IPS-18c (cell line): ENCODE results near the gene TUBA3E.
"Not testable (repeated sequence)": the region's sequence is repeated elsewhere in the genome, so short reads cannot be mapped to it uniquely, and the experiment has no call there.

Experiments
- H3K4me3 ChIP-seq: 2 replicates; pipeline ENCODE4 v1.7.0; 2013; ENCODE audit warnings: low read depth, mild to moderate bottlenecking, low read length, moderate library complexity; ENCODE audit not compliant: insufficient read depth
- H3K9me3 ChIP-seq: one replicate; pipeline ENCODE4 v1.6.1; 2013; ENCODE audit warnings: mild to moderate bottlenecking, low read length, moderate library complexity; ENCODE audit not compliant: control insufficient read depth, insufficient read depth

TUBA3E gene

DNA sequence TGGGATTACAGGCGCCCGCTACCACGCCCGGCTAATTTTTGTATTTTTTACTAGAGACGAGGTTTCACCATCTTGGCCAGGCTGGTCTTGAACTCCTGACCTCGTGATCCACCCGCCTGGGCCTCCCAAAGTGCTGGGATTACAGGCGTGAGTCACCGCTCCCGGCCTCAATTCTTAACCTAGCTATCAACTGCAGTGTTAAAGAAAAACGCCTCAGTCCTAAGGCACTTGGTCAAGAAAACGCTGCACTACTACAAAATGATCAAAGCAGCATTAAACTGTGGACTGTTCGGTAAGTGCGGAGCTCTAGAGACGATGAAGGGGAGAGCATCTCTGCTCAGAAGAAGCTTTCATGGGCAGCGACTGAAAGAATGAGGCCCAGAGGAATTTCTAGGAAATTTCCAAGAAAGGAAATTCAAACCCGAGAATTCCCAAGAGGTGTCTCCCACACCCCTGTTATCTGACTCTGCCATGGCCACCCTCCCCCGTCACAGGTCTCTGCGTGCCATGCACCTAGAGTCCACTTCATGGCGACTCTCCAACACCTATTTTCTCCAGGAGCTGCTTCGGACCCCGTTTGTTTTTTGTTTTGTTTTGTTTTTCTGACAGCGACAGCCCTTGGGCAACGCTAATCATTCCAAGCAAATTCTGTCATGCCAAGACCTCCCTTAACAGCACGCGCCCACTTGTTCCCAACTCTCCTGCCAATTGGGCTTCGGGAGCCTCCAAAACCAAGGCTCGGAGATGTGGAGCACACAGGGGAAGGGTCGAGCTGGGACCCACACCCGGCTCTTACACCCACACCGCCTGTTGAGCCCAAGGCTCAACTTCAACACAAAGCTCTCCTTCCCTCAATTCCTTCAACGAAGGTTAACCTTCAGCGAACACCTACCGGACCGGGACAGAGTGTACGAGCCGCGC lies 17.6 kb downstream of the TUBA3E start:
- not testable (repeated sequence) for H3K9me3 ChIP-seq
- H3K4me3 ChIP-seq: peak overlapping the region; percentile 98

DNA sequence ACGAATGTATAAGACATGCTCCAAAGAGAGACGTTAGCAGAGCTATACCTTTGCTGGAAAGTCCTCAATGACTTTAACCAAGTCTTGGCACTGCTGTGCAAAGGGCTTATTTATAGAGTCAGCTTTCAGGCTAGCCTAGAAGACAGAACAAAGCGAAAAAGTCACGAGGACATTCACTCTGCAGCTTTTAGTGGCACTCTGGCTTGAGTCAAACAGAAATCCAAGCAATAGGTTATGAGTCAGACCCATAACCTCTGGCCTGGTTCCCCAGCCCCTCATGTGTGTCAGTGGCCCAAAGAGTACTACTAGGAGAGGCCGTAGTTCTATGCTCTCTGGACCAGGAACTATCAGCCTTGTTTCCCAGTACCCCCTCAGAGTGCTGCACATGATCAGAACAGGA lies 23.4 kb downstream of the TUBA3E start:
- H3K4me3 ChIP-seq, H3K9me3 ChIP-seq: not testable (repeated sequence)

DNA sequence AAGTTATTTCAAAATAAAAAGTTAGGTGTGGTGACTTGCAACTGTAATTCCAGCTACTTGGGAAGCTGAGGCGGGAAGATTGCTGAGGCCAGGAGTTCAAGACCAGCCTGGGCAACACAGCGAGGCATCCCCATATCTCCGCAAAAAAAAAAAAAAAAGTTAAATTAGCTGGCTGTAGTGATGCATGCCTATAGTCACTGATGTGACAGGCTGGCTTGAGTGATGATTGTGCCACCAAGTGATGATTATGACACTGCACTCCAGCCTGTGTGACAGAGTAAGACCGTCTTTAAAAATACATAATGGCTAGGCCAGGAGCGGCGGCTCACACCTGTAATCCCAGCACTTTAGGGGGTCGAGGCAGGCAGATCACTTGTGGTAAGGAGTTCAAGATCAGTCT lies 28.3 kb downstream of the TUBA3E start:
- Histone ChIP-seq H3K4me3 (no peak overlapping the region), H3K9me3 (no peaks in the 10 kb centered on the region)

DNA sequence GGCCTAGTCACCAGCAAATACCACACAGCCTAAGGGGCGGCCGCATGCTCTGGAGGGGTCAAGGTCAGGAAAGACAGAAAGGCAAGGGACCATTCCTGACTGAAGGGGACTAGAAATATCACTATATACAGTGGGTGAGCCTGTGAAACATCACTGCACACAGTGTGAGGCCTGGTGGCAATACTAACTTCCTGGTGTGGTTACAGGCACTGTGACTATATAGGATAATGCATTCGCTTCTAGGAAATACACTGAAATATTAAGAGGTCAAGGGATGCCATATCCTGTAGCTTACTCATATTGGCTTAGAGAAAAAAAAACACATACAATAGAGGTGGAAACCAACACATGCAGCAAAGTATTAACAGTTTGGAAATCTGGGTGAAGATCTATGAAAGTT lies 29.1 kb downstream of the TUBA3E start:
- H3K4me3 ChIP-seq, H3K9me3 ChIP-seq: not testable (repeated sequence)

DNA sequence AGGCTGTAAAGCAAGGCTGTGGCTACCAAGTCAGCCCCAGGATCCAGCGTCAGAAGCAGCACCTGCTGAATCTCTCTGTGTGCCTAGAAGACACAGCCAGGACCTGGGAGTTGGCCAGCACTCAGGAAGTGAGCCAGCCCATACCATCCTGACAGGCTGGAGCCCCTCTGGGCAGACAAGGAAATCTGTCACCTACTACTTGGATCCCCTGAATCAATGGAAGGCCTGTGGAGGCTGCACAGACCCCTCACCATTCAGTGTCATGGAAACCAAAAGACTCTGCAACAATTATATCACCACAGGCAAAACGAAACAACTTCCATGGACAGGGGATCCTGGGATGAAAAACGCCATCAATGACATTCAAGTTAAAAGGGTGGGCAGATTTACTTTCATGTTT lies 31.6 kb downstream of the TUBA3E start:
- H3K9me3 ChIP-seq, H3K4me3 ChIP-seq: not testable (repeated sequence)

DNA sequence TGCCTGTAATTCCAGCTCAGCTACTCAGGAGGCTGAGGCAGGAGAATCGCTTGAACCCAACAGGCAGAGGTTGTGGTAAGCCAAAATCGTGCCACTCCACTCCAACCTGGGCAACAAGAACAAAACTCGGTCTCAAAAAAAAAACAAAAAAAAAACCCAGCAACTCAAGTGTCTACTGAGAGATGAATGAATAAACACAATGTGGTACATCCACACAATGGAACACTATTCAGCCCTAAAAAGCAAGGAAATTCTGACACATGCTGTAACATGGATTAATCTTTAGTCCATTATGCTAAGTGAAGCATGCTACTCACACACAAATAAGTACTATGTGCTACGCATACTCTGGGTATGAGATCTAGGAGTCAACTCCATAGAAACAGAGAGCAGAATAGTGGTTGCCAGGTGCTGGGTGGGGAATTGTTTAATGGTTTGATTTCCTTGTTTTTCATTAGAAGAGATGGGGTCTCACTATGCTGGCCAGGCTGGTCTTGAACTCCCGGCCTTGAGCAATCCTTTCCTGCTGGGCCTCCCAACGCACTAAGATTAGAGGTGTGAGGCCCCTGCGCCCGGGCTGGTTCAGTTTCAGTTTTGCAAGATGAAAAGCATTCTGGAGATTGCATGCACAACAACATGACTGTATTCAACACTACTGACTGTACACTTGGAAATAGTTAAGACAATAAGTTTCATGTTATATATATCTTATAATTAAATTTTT lies 32.8 kb downstream of the TUBA3E start:
- no peak overlapping the region for H3K4me3 ChIP-seq
- no peaks in the 10 kb centered on the region for H3K9me3 ChIP-seq

DNA sequence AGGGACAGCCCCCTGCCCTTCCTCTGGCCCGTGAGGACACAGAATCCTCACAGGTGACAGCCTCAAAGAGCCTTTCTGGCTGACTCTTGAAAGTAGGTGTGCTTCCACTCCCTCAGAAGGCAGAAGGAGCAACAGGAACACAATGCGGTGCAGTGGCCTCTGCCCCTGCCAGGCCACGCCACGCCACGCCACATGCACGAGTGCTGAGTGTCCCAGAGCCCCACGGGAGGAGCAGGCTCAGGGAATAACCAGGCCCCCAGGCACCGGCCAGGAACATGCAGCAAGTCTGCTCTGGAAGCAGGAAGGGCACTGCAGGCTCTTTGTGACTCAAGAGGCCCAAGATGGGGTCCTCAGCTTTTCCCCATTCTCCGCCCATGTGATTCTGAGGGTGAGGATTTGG lies 35.3 kb downstream of the TUBA3E start:
- no peaks in the 10 kb centered on the region for H3K9me3 ChIP-seq
- H3K4me3 ChIP-seq: no peak overlapping the region

DNA sequence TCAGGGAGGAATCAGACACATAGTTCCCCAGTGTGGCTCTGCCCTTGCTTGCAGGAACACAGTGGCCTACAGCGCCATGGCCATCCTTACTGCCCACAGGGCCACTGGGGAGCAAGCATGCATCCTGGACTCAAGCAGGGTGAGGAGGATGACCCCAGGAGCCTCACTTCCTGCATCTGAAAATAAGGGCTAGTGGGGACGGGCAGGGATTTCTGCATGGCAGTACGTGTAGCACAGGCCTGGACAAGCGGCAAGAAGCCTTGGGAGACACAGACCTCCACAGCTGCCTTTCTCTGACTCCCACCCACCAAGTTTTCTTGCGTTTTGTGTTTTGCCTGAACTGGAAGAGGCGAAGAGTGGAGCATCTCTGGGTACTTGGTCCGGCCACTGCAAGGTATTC lies 35.8 kb downstream of the TUBA3E start:
- not testable (repeated sequence) for H3K9me3 ChIP-seq, H3K4me3 ChIP-seq

DNA sequence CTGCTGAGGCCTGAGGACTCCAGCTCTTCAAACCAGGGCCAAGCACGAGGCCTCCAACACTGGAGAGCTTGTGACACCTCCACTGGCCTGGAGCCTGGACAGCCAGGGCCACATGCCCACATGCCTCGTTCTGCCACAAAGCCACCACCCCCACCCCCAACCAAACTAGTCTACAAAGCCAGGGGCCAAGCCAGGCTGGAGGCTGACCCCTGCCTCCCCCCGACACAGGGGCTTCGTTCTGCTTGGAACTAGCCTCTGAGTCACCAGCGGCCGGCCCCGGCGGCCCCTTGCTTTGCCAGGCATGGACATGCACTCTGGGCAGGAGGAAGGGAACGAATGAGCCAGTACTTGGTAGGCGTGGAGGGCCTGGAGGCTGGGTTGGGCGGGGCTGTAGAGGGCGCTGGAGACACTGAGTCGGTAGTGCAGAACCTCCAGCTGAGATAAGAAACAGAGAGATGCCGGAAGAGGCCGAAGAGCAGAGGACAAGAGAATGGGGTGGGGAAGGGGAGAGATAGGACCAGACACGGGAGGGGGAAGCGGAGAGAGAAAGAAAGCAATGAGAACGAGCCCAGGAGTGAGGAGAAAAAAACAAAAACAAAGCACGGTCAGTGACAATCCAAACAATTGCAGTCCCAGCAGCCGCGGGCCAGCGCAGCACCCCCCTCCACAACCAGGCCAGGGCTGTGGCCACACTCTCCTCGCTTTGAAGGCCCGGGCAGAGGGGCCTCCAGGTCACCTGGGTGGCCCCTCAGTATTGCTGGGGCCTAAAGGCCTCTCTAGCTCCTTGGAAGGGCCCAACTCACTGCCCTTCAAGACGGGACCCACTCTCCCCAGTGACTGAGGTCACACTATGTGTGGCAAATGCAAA lies 37.2 kb downstream of the TUBA3E start:
- H3K9me3 ChIP-seq, H3K4me3 ChIP-seq: not testable (repeated sequence)

DNA sequence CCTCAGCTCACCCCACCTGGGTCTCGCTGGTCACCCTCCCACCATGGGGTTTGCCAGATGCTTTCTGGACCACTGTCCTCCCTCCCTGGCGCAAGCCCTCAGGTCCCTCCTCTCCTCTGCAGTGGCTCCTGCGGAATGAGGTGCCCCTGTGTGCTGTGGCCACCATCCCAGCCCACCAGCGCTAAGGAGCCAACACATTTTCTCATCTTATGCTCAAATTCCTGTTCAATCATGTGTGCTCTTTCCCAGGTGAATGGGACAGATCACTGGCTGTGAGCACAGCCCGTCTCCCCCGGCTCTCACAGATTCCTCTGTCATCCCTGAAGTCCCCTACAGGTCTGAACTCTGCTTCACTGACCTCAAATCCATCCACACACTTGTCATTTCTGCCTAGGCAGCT lies 38.1 kb downstream of the TUBA3E start:
- Histone ChIP-seq H3K9me3 (no peaks in the 10 kb centered on the region), H3K4me3 (no peak overlapping the region)

DNA sequence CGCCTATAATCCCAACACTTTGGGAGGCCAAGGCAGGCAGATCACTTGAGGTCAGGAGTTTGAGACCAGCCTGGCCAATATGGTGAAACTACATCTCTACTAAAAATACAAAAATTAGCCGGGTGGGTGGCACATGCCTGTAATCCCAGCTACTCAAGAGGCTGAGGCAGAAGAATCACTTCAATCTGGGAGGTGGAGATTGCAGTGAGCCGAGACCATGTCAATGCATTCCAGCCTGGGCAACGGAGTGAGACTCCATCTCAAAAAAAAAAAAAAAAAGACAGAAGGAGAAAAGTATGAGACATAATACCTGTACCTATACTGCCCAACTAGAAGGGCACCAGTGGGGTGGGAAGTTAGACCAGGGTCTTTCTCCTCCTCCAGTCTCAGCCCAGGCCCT lies 38.9 kb downstream of the TUBA3E start:
- H3K4me3 ChIP-seq, H3K9me3 ChIP-seq: not testable (repeated sequence)

DNA sequence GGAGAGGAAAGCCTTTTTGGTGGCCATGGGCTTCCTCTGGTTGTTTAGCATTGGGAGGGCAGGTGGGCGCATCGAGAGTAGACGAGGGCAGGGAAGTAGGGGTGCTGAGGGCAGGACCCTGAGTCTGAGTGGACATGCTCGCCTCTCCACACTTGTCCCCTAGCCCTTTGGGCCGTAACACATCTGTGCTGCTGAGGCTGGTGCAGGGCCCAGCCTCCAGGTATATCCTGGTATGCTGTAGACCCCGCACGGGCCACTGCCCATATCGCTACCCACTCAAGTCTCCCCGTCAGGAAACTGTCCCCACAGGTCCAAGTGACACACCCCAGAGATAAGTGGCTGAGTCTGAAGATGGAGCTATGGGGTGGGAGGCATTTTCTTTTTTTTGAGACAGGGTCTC lies 39.6 kb downstream of the TUBA3E start:
- H3K4me3 ChIP-seq: no peak overlapping the region
- H3K9me3 ChIP-seq: no peaks in the 10 kb centered on the region

DNA sequence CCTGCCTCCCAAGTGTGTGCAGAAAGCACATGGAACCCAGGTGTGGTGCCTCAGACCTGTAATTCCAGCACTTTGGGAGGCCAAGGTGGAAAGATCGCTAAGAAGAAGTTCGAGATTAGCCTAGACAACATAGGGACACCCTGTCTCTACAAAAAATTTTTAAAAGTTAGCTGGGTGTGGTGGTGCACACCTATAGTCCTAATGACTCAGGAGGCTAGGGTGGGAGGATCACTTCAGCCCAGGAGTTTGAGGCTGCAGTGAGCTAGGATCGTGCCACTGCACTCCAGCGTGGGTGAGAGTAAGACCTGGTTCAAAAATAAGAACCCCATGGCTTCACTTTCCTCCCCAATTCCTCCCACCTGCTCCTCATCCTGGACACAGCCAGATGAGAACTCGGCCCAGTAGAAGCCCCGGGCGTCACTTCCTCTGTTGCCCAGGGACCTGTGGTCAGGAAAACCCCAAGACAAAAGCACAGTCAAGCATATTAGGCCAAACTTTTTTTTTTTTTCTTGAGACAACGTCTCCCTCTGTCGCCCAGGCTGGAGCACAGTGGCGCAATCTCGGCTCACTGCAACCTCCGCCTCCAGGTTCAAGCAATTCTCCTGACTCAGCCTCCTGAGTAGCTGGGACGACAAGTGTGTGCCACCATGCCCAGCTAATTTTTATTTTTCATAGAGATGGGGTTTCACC lies 40.3 kb downstream of the TUBA3E start:
- not testable (repeated sequence) for H3K9me3 ChIP-seq, H3K4me3 ChIP-seq

DNA sequence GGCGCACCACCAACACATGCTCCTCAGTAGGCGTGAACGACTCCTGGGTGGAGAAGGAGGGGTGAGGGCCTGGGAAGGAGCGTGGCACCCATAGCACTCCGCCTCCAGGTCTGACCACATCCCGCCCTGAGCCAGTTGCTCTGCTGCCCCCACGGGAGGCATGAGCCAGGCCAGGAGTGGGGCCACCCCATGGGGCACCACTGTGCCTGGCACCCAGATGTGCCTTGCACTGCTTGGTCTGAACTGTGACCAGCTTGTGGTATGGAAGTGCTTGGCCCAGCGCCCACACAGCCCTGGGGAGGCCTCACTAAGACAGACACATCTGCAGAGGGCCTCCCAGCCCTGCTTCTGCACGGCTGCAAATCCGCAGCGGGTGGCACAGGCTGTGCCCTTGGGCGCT lies 40.9 kb downstream of the TUBA3E start:
- not testable (repeated sequence) for H3K4me3 ChIP-seq, H3K9me3 ChIP-seq

DNA sequence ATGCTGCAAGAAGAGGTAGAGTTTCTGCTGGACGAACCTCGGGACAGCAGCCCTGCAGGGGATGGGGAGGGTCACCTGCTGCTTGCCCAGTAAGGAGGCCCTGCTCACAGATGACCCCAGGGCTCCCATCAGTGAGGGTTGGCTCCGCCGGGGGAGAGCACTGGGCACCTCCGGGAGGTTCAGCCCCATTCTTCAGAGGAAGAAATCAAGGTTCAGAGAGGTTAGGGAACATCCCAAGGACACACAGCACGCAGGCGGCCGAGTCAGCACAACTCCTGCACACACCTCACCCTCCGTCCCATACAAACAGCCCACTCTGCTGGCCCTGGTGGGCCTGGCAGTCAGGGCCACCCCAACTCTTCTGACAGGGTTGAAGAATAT lies 41.6 kb downstream of the TUBA3E start:
- Histone ChIP-seq H3K9me3 (no peaks in the 10 kb centered on the region), H3K4me3 (no peak overlapping the region)

DNA sequence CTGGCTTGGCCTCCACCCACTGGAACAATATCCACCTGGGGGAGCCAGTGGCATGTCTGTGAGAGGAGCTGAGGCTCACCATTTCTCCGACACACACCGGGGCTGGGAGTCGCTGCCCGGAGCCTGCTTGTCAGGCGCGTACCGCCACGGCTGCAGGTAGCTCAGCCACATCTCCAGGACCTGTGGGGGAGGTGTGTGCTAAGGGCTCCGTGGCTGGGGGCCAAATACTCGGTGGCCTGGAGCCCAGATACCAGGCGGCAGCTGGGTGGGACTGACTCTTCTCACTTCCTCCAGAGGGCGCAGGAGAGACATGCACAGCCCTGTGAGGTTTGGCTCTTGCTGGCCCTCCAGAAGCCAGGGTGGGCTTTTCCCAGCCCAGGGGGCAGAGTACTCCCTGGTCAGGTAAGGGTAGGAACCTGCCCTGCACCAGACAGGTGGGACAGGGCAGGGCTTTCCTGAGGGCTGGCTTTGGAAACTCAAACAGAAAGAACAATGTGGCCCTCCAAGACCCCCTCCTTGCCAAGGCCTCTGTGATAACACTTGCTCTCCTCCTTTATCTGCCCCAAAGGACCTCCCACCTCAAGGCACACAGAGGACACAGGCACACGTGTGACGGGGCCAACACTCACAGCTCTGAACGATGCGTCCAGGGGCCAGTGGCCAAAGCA lies 42.1 kb downstream of the TUBA3E start:
- not testable (repeated sequence) for H3K9me3 ChIP-seq, H3K4me3 ChIP-seq
